GM23338 (cell line): ENCODE results near the gene EEF1AKMT4.

Experiments used
- CREB1 ChIP-seq: fragments of 250-450 bp; sonication (Bioruptor Pico); IDR thresholded peaks from 2 replicates; pipeline ENCODE4 v1.5.0; 2020; ENCODE audit warnings: low read depth, mild to moderate bottlenecking, moderate library complexity
- EZH2 ChIP-seq: fragments of 200-600 bp; sonication (generic); IDR thresholded peaks from one replicate; pipeline ENCODE4 v1.8.0; 2017; ENCODE audit warnings: antibody characterized with exemption, mild to moderate bottlenecking, low read depth; ENCODE audit not compliant: unreplicated experiment
- NANOG ChIP-seq: IDR thresholded peaks from 2 replicates; pipeline ENCODE4 v1.6.1; 2016; ENCODE audit warnings: antibody characterized with exemption, borderline replicate concordance
- POLR2AphosphoS5 ChIP-seq: IDR thresholded peaks from 2 replicates; pipeline ENCODE4 v1.6.1; 2016; ENCODE audit warnings: antibody characterized with exemption, low read depth
- ZNF331 ChIP-seq: fragments of 250-450 bp; sonication (Bioruptor Pico); IDR thresholded peaks from 2 replicates; pipeline ENCODE4 v1.5.0; 2020; ENCODE audit warnings: low read depth, mild to moderate bottlenecking, moderate library complexity
- TF ChIP-seq, protein P1 (sequence below), 2 experiments: fragments of 200-600 bp in 1 of 2; sonication (generic) in 1 of 2; conservative IDR thresholded peaks; 2 replicates each; pipeline versions ENCODE4 v1.5.1 to v1.6.1; 2016 to 2017; ENCODE audit warnings: antibody characterized with exemption in 2 of 2, low read depth in 2 of 2, mild to moderate bottlenecking in 2 of 2, moderate library complexity in 1 of 2
- TF ChIP-seq, protein P2 (sequence below): IDR thresholded peaks from 2 replicates; pipeline ENCODE4 v1.6.1; 2016; ENCODE audit warnings: antibody characterized with exemption

DNA sequence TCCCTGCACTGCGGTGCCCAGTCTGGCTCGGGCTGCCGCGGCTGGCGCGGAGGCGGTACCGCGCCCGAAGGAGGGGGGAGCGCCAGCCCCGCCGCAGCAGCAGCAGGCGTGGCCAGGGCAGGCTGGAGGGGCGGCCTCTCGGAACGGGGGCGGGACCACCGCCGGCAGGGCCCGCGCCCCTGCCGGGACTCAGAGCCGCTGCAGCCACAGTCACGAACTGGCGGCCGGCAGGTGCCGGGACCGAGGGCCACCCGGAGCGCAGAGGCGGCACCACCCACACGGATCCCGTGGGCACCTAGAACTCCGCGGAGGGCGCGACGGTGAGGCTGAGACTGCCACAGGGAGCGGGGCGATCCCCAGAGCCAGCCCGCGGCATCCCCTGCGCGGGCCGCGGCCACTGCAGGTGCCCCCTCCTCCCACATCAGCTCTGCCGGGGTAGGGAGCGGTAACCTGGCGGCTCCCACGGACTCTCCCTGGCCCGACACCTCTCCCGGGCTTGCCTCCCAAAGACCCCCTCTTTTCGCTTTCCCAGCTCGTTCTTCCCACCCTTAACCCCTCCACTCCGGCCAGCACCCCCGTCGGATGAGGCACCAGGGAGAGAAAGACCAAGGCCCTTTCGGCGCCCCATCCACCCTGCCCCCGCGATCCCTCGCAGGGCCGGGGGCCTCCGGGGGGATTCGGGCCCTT is 19.9 kb upstream of the EEF1AKMT4 start, which contains the start of gene VWA5B2:
- TF ChIP-seq, protein P1, sequence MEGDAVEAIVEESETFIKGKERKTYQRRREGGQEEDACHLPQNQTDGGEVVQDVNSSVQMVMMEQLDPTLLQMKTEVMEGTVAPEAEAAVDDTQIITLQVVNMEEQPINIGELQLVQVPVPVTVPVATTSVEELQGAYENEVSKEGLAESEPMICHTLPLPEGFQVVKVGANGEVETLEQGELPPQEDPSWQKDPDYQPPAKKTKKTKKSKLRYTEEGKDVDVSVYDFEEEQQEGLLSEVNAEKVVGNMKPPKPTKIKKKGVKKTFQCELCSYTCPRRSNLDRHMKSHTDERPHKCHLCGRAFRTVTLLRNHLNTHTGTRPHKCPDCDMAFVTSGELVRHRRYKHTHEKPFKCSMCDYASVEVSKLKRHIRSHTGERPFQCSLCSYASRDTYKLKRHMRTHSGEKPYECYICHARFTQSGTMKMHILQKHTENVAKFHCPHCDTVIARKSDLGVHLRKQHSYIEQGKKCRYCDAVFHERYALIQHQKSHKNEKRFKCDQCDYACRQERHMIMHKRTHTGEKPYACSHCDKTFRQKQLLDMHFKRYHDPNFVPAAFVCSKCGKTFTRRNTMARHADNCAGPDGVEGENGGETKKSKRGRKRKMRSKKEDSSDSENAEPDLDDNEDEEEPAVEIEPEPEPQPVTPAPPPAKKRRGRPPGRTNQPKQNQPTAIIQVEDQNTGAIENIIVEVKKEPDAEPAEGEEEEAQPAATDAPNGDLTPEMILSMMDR (conservative IDR thresholded peaks at IDR 0.05; ENCODE audit: low read depth in 2 of 2), result no peak
- TF ChIP-seq, protein P2, sequence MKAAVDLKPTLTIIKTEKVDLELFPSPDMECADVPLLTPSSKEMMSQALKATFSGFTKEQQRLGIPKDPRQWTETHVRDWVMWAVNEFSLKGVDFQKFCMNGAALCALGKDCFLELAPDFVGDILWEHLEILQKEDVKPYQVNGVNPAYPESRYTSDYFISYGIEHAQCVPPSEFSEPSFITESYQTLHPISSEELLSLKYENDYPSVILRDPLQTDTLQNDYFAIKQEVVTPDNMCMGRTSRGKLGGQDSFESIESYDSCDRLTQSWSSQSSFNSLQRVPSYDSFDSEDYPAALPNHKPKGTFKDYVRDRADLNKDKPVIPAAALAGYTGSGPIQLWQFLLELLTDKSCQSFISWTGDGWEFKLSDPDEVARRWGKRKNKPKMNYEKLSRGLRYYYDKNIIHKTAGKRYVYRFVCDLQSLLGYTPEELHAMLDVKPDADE, result no peak
- peak; percentile 85 for TF ChIP-seq EZH2
- no peak for TF ChIP-seq CREB1 (CRISPR knock-in tag)
- TF ChIP-seq NANOG, result no peak
- peak; percentile 24; the same call in 1 of the 2 replicates for TF ChIP-seq POLR2AphosphoS5
- no peak for TF ChIP-seq ZNF331 (CRISPR knock-in tag)
